ENCODE data around the gene MTCH2.

MTCH2 gene

DNA sequence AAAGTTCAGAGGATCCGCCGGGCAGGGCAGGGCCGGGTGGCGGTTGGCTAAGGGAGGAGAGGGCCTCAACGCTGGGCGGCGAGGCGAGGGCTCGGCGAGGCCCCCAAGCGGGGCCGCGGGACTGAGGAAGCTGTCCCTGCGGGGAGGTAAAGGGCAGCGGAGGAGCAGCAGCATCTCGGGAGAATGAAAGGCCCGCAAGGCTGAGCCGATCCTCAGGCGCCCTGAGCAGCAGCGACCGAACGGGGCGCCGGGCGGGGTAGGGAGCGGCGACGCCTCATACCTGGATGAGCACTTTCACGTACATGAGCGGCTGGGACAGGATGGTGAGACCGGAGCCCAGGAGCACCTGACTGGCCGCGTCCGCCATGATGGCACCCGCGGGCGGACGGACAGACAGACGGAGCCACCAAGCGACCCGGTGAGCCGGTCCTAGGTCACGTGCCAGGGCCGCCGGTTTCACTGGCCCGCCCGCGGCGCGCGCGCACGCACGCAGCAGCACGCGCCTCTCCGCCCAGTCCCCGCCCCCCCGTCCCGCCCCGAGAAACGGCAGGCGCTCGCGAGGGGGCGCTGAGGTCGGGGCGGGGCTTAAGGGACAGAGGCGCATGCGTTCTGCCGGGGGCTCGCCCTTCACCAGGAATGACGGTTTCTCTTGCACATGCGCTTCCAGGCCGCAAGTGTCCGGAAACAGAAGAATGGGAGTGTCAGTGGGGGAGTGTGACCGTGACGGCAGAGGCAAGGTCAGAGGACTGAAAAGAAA lies at the start of gene MTCH2:
Gene MTCH2 (minus strand): TSS at position 461 of the 757 bp plus-strand sequence. CDS start 94 bp downstream, at position 367.
- Histone ChIP-seq H3K4me3 (ENCODE audit: low read length) (peak within 1 kb of the TSS; percentile 90), H3K4me1 (ENCODE audit: low read length) (peaks cover 14% of the 10 kb centered on the region), H3K9me3 (ENCODE audit: insufficient read depth, low read length) (no peaks in the 10 kb centered on the region), H3K9ac (ENCODE audit: low read length) (peak within 1 kb of the TSS; percentile 86), H3K79me2 (ENCODE audit: low read length) (peaks cover 35% of the 10 kb centered on the region), H3K27ac (ENCODE audit: low read length) (peak within 1 kb of the TSS; percentile 70), H3K4me2 (ENCODE audit: low read length) (peak within 1 kb of the TSS; percentile 73), H3K27me3 (ENCODE audit: low read depth, low read length) (no peaks in the 10 kb centered on the region), H3K36me3 (replicated peaks; ENCODE audit: low read depth, low read length) (peaks cover 14% of the 10 kb centered on the region), H4K20me1 (ENCODE audit: insufficient read depth, low read length) (no peaks in the 10 kb centered on the region), H2AFZ (ENCODE audit: low read depth, low read length) (peak within 1 kb of the TSS; percentile 80)
- TF ChIP-seq, protein P1, sequence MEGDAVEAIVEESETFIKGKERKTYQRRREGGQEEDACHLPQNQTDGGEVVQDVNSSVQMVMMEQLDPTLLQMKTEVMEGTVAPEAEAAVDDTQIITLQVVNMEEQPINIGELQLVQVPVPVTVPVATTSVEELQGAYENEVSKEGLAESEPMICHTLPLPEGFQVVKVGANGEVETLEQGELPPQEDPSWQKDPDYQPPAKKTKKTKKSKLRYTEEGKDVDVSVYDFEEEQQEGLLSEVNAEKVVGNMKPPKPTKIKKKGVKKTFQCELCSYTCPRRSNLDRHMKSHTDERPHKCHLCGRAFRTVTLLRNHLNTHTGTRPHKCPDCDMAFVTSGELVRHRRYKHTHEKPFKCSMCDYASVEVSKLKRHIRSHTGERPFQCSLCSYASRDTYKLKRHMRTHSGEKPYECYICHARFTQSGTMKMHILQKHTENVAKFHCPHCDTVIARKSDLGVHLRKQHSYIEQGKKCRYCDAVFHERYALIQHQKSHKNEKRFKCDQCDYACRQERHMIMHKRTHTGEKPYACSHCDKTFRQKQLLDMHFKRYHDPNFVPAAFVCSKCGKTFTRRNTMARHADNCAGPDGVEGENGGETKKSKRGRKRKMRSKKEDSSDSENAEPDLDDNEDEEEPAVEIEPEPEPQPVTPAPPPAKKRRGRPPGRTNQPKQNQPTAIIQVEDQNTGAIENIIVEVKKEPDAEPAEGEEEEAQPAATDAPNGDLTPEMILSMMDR (IDR thresholded peaks at IDR 0.05; ENCODE audit: low read depth, low read length) = no peak
- TF ChIP-seq EZH2phosphoT487 (IDR thresholded peaks at IDR 0.05; ENCODE audit: low read depth) = no peak

DNA sequence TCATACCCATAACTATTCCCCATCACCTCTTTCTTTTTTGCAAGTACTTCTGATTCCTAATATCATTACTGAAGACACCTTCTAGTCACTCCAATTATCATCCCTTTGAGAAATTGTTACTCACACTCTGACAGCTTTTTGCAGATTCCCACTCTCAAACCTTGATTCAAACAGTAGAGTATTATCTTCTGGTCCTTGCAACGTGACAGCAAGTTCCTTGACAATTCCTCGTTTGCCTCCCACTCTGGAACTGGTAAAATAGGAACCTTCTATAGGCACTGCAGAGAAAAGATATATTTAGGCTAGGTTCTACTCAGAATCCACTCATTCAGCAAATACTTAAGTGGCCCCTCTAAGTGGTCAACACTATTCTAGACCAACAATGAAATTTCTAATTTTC lies 49.6 kb upstream of the MTCH2 start:
- peak overlapping the region; percentile 64; the same call in 1 of the 2 replicates for H2AFZ ChIP-seq (ENCODE audit: low read depth, low read length)
- H3K4me3 ChIP-seq (ENCODE audit: low read length) = no peak overlapping the region
- no peak overlapping the region for H3K27ac ChIP-seq (ENCODE audit: low read length)

DNA sequence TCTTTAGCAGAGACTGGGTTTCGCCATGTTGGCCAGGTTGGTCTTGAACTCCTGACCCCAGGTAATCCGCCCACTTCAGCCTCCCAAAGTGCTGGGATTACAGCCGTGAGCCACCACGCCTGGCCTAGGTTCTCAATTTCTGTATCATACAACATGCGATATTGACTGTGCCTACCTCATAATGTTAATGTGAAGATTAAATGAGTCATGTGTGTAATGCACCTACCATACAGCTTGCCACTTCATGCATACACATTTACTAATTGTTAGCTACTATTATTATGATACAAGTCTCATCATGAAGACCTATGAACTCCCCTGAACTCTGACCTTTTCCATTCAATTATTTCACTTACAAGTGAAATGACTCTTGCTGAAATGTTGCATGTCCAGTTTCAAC lies 47.1 kb upstream of the MTCH2 start:
- H3K4me3 ChIP-seq (ENCODE audit: low read length) = no peak overlapping the region
- no peak overlapping the region for H3K4me2 ChIP-seq (ENCODE audit: low read length)
- no peak overlapping the region for H3K27ac ChIP-seq (ENCODE audit: low read length)
- H4K20me1 ChIP-seq (ENCODE audit: insufficient read depth, low read length) = no peaks in the 10 kb centered on the region
- TF ChIP-seq, protein P1 (IDR thresholded peaks at IDR 0.05; ENCODE audit: low read depth, low read length) = no peak
- no peak for TF ChIP-seq EZH2phosphoT487 (IDR thresholded peaks at IDR 0.05; ENCODE audit: low read depth)
- H3K9me3 ChIP-seq (ENCODE audit: insufficient read depth, low read length) = no peaks in the 10 kb centered on the region
- no peaks in the 10 kb centered on the region for H3K36me3 ChIP-seq (replicated peaks; ENCODE audit: low read depth, low read length)
- no peak overlapping the region for H2AFZ ChIP-seq (ENCODE audit: low read depth, low read length)
- H3K4me1 ChIP-seq (ENCODE audit: low read length) = no peaks in the 10 kb centered on the region
- H3K79me2 ChIP-seq (ENCODE audit: low read length) = no peaks in the 10 kb centered on the region
- no peak overlapping the region for H3K9ac ChIP-seq (ENCODE audit: low read length)
- no peaks in the 10 kb centered on the region for H3K27me3 ChIP-seq (ENCODE audit: low read depth, low read length)

More for the DNA sequence above, 49.6 kb upstream of the MTCH2 start:
- Histone ChIP-seq H3K27me3 (ENCODE audit: low read depth, low read length) (no peaks in the 10 kb centered on the region), H3K9me3 (ENCODE audit: insufficient read depth, low read length) (no peaks in the 10 kb centered on the region), H3K4me2 (ENCODE audit: low read length) (no peak overlapping the region), H3K36me3 (replicated peaks; ENCODE audit: low read depth, low read length) (no peaks in the 10 kb centered on the region), H3K4me1 (ENCODE audit: low read length) (no peaks in the 10 kb centered on the region), H3K9ac (ENCODE audit: low read length) (no peak overlapping the region), H3K79me2 (ENCODE audit: low read length) (no peaks in the 10 kb centered on the region), H4K20me1 (ENCODE audit: insufficient read depth, low read length) (no peaks in the 10 kb centered on the region)
- TF ChIP-seq, protein P1 (IDR thresholded peaks at IDR 0.05; ENCODE audit: low read depth, low read length) = no peak
- no peak for TF ChIP-seq EZH2phosphoT487 (IDR thresholded peaks at IDR 0.05; ENCODE audit: low read depth)

DNA sequence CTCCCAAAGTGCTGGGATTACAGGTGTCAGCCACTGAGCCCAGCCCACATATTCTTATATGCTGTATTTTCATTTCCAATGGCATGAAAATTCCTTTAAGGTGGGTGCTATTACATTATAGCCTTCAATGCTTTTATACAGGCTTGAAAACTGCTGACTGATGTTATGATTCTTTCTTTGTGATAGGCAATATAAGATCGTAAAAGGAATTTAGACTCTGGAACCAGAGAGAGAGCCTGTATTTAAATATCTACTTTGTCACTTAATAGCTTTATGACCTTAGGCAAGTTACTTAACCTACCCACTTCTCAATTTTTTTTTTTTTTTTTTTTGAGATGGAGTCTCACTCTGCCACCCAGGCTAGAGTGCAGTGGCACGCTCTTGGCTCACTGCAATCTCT lies 46.6 kb upstream of the MTCH2 start:
- Histone ChIP-seq H3K27me3 (ENCODE audit: low read depth, low read length) (no peaks in the 10 kb centered on the region), H3K9ac (ENCODE audit: low read length) (no peak overlapping the region), H3K27ac (ENCODE audit: low read length) (no peak overlapping the region), H3K4me1 (ENCODE audit: low read length) (no peaks in the 10 kb centered on the region), H3K36me3 (replicated peaks; ENCODE audit: low read depth, low read length) (no peaks in the 10 kb centered on the region), H3K9me3 (ENCODE audit: insufficient read depth, low read length) (no peaks in the 10 kb centered on the region), H3K4me3 (ENCODE audit: low read length) (no peak overlapping the region), H3K4me2 (ENCODE audit: low read length) (no peak overlapping the region), H4K20me1 (ENCODE audit: insufficient read depth, low read length) (no peaks in the 10 kb centered on the region), H3K79me2 (ENCODE audit: low read length) (no peaks in the 10 kb centered on the region), H2AFZ (ENCODE audit: low read depth, low read length) (no peak overlapping the region)
- TF ChIP-seq, protein P1 (IDR thresholded peaks at IDR 0.05; ENCODE audit: low read depth, low read length) = no peak
- TF ChIP-seq EZH2phosphoT487 (IDR thresholded peaks at IDR 0.05; ENCODE audit: low read depth) = no peak

Measured in OCI-LY3 (cell line).